ENCODE data around the gene WDR20. TPM values are rescaled to one million over a fixed set of nuclear protein-coding genes. Genes with fewer than 3 reads are reported as not detected.
"Not testable (repeated sequence)": the region's sequence is repeated elsewhere in the genome, so short reads cannot be mapped to it uniquely, and the experiment has no call there.

Gene WDR20
- polyA plus RNA-seq, 5 donors, result 22.8 to 28.1 (median 27.5) TPM

- no peak for DNase-seq
Observed at GRCh38 chr14:102164241-102164641, 24.5 kb downstream of the WDR20 start.

GRCh38 chr14:102164965-102165364, 25.3 kb downstream of the WDR20 start:
- no peak for DNase-seq

GRCh38 chr14:102170061-102170460, 30.4 kb downstream of the WDR20 start:
- no peak for DNase-seq

GRCh38 chr14:102171173-102172020, 31.7 kb downstream of the WDR20 start:
- no peak for DNase-seq

GRCh38 chr14:102172021-102172272, 32.2 kb downstream of the WDR20 start:
- DNase-seq, result not testable (repeated sequence)

- DNase-seq, result not testable (repeated sequence)
Observed at GRCh38 chr14:102172721-102173120, 33.0 kb downstream of the WDR20 start.

- no peak for DNase-seq
Observed at GRCh38 chr14:102177161-102177560, 37.5 kb downstream of the WDR20 start.

GRCh38 chr14:102178806-102179205, 39.1 kb downstream of the WDR20 start:
- DNase-seq, result no peak

GRCh38 chr14:102180248-102180998, 40.7 kb downstream of the WDR20 start:
- no peak for DNase-seq

GRCh38 chr14:102181187-102181586, 41.5 kb downstream of the WDR20 start:
- no peak for DNase-seq

- no peak for DNase-seq
Observed at GRCh38 chr14:102182190-102182589, 42.5 kb downstream of the WDR20 start.

- DNase-seq, result peak; percentile 18 to 37
Observed at GRCh38 chr14:102182936-102183619, 43.4 kb downstream of the WDR20 start.

- DNase-seq, result no peak
Observed at GRCh38 chr14:102183886-102184285, 44.2 kb downstream of the WDR20 start.

GRCh38 chr14:102184316-102185035, 44.8 kb downstream of the WDR20 start:
- no peak for DNase-seq

GRCh38 chr14:102185360-102185759, 45.7 kb downstream of the WDR20 start:
- no peak for DNase-seq

- DNase-seq, result no peak
Observed at GRCh38 chr14:102187044-102187443, 47.3 kb downstream of the WDR20 start.

GRCh38 chr14:102187568-102188001, 47.9 kb downstream of the WDR20 start:
- no peak for DNase-seq

- no peak for DNase-seq
Observed at GRCh38 chr14:102188187-102188586, 48.5 kb downstream of the WDR20 start.

GRCh38 chr14:102189874-102190273, 50.2 kb downstream of the WDR20 start:
- no peak for DNase-seq

GRCh38 chr14:102192840-102193502, 53.3 kb downstream of the WDR20 start:
- no peak for DNase-seq

- DNase-seq, result no peak
Observed at GRCh38 chr14:102194856-102195255, 55.2 kb downstream of the WDR20 start.
